GM21723 (cell line): ENCODE results near the gene EPB41L2.

ENCODE experiments used
- ATAC-seq: cut with Tn5 transposase; IDR thresholded peaks from one replicate; pipeline ENCODE4 v1.9.1; 2021; ENCODE audit warnings: mild to moderate bottlenecking, moderate library complexity; ENCODE audit not compliant: unreplicated experiment

Gene EPB41L2

DNA sequence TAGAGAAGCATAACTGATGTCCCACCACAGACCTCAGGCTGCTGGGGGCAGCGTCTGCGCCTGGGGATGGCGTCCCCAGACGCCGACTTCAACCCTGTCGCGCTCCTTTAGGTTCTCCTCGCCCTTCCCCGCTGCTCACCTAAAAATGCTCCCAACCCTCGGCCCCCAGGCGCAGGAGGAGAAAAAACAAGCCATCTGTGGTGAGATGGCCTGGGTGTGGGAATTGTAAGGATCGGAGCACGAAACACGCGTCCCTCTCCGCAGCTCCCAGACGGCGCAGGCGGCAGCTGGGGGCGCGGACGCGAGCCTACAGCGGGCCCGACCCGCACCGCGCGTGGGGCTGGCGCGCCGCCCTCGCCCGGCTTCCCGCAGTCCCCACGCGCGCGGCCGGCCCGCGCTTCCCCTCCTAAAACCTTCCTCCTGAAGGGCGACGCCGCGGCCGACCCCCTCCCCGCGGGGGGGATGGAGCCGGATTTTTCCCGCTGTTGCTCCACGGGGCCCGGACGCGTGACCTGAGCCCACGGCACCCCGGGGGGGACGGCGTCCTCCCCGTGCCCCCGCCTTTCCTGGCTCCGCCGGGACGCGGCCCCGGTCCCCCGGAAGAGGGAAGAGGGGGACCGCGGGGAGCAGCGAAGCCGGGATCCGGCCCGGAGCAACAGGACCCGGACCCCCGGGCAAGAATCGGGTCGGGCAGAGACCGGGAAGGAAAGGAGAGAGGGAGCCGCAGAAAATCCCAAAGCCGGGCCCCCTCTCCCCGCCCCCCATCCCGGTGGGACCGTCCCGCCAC, 611 bp downstream of the EPB41L2 start:
- peak; percentile 29 for ATAC-seq

DNA sequence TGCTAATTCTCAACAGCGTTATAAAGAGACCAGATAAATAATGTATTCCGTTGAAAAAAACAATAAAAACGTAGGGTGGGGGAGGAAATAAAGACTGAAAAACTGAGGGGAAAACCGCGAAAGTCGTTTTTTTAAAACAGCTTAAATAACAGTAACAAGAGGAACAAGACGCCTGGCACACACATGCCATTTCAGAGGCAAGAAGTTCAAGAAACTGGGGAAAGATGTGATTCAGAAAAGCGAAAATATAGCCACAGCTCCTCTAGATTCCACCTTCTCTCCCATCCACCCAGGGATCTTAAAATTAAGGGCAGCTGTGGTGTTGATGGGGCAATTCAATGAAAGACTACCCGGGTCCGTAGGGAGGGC, 1.3 kb downstream of the EPB41L2 start:
- ATAC-seq, result no peak

DNA sequence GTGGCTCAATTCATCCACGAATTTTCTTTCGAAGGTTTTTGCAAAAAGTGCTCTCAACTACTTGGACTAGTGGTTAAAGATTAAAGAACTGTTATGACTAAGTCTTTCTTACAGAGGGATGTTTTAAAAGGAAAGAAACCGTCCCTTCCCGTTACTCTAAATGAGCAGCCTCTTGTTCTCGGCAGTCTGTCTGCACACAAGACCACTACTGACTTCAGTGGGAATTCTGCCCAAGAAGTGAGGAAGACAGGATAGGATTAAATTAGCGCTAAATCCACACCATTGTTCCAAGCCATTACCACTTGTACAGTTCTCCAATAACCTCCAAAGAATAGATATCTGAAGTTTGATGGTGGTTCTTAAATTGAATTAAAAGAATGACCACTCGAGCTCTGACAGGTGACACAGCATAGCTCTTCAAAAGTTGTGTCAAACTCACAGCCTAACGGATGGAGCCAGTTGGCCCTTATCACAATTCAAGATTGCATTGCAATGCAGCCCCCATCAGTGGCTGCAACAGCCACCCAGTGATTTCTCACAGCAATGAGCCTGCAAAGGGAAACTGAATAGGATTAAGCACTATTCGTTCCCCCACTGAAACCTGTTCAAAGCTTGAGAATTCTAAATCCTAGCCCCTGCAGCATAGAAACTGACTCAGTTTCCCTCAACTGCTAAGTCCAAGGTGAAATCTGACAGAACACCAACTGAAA, 1.8 kb downstream of the EPB41L2 start:
- ATAC-seq, result no peak

DNA sequence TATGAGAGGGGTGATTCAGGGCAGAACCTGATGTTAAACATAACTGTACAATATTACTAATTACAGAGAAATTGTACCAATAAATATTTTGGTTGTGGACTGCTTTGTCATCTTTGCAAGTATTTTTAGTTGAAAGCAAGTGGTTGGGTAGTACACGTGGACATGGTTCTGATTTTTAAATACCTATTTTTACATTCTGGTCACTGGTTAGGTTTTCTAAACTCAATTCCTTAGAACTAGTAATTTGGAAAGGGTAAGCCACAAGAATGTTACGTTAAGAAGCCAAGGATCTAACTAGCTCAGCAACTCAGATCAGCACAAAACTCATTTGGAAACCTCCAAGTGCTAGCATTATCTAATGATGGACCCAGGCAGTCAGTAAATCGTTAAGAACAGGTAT, 2.7 kb downstream of the EPB41L2 start:
- ATAC-seq, result no peak

DNA sequence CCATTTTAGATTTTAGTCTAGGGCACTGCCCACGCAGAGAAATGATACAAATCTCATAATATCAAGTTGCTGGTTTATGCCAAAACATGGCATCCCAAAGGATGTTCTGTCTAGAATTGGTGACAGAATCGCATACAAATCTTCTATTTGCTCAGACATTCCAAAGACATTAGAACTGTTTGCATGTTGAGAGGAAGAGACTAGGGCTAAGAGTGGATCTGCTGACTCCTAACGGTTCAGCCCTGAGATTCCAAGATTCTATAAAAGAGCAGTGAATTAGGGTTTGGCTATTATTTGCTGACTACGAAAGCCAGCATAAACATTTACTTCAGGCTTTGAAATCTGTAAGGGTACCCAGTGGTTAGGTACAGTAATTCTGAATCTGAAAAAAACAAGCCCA, 3.6 kb downstream of the EPB41L2 start:
- no peak for ATAC-seq

DNA sequence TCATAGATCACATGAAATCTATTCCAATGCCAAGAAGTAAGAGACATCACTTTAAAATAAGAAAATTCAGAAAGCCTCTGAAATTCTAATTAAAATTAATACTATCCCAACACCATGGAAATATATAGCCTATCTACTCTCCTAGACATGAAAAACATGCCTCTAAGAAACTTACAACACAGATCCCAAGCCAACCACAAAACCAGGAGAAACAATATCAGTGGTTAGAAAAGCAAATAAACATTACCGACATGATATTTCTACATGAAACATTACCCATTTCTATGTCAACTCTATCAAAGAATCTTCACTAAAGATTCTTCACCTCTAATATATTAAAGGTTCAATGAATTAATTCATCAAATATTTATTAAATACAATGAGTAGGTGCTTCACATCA, 4.8 kb downstream of the EPB41L2 start:
- ATAC-seq, result no peak

DNA sequence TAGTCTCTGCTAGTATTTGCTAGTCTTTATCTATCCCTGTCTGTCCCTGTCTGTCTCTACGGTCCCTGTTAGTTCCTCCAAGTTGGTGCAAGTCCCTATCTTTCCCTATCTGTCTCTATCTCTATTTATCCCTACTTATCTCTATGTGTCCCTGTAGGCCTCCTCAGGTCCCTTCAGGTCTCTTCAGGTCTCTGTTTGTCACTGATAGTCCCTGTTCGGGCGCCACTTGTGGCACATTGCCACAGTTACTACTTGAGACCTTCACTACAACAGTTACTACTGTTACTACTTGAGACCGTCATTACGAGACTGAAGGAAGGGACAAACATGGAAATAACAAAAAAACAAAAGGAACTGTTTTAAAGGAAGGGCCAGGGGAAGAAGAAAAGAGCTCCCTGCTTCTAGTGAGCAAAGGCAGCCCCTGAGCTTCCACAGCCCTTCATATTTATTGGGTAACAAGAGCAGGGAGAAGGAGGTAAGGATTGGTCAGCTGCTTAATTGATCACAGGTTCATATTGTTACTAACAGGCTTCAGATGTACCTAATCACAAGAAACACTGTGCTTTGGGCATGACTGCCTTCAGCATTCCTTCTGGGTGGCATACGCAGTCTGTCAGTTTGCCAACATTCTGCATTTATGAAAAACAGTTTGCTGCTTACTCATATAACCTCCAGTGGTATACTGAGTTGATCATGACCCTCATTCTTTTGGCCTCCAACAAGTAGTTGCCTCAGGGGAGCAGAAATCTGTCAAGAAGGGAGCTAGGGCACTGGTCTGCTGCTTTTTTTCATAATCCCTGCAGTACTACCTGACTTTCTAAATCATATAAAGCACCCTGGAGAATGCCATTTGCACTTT, 8.4 kb downstream of the EPB41L2 start:
- ATAC-seq, result no peak

DNA sequence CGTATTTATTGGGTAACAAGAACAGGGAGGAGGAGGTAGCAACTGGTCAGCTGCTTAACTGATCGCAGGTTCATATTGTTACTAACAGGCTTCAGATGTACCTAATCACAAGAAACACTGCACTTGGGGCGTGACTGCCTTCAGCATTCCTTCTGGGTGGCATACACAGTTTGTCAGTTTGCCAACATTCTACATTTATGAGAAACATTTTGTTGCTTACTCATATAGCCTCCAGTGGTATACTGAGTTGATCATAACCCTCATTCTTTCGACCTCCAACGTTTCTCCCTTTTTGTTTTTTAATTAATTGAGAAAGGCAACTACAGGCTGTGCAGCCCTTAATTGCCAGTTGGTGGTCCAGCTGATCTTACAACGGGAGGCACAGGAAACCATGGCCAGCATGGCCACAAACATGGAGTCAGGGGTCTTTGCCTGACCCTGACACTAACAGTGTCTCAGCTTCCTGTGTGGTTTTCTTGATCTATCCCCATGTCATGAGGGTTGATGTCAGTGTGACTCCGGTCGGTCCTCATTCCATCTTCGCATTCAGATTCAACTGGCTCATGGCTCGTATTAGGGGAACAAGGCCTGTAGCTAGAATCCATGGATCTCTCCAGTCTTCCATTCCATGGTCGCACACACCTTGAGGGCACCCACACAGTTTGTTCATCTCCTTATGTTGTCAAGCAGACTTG, 9.4 kb downstream of the EPB41L2 start:
- ATAC-seq, result no peak

DNA sequence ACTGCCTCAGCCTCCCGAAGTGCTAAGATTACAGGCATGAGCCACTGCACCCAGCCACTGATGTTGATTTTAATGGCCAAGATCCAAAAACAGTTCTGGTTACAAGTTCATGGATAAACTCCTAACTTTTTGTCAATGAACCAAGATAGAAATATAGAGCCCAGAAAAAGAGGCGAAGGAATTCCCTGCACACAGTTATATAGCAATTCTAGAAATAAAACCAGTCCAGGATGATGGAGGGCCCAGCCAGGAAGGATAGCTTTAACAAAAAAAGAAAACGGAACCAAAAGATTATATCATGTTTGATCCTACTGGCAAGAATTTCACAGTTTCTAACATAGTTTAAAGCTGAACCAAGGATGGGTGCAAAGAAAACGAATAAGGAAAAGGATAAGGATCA, 10.9 kb downstream of the EPB41L2 start:
- ATAC-seq, result no peak

DNA sequence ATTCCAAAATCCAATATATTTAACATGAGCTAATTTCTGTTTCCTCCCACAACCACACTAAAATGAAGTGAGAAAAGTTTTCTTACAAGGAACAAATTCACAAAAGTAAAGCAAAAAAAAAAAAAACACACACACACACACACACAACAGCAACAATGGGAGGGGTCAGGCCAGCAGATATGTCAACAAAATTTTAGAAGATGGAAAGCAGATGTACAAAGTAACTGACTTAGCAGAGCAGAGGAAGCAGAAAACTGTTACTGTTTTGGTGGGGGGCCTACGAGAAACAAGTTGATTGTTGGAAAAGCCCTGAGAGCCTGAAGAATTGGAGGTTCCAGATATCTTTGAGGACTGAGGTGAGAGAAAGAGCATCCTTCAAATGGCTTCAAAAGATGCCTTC, 11.7 kb downstream of the EPB41L2 start:
- ATAC-seq, result no peak

DNA sequence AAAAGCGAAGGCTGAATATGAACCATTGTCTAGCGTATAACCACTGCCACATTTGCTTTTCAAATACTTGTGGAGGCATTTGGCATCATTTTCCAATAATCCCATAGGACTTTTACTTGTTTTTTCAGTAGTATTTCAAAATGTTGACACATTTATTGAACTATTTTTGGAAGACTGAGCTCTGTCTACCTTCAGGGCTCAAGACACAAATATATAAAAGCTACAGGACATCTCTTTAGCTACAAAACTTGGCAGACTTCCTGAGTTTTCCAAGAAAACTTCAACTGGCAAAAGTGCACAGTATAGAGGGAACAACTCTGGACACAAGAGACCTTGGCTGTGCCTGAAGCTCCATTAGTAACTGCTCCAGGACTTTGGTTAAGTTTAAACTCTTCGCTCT, 13.4 kb downstream of the EPB41L2 start:
- ATAC-seq, result no peak

DNA sequence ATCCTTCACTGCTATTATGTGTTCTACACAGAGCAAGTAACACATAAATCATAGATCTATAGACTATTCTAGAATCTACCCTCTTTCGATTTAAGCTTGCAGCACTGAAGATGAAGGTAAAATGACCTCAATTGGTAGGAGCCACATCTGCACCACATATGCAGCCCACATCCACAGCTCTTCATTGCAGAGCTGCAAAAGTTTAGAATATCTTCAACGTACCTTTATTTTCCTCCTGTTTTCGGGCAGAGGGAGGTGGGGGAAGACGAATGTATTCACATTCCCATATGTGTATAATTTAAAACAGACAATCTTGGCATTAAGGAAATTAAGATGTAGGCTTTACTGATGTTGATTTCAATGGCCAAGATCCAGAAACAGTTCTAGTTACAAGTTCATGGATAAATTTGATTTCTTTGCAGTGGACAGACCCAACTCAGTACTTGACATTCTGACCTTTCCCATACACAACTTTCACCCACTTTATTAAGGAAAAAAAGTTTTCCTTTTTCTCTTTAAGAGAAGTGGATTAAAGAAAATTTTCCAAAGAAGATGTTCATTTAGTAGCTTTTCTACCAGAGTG, 14.0 kb downstream of the EPB41L2 start:
- ATAC-seq, result no peak

DNA sequence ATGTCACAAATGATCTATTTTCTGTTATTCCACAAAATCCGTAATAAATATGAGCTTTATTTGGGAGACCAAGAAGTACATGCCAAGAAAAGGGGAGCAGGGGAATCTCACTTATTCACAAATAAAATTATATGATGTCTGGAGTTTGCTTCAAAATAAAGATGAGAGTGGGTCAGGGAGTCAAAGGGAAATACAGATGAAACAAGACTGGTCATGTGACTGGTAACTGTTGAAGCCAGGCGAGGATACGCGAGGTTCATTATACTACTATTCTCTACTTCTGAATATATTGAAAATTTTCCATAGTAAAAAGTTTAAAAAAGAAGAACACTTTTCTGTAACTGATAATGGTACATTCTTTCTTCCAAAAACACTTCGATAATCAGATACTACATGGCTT, 14.6 kb downstream of the EPB41L2 start:
- no peak for ATAC-seq

DNA sequence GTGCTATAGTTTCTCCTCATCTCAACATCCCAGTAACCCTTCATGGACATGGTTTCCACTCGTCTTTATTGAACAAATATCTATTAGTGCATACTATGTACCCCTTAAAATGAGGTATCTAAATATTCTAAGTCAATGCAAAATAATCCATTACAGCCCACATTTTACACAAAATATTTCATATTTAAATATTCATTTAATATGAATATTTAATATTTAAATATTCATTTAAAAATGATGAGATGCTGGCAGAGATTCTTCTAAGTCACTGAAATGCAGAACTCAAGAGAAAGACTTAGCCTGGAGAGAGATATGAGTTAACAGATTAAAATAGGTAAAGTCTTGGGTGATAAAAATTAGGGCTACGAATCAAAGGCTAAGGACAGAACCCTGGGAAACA, 17.9 kb downstream of the EPB41L2 start:
- no peak for ATAC-seq

DNA sequence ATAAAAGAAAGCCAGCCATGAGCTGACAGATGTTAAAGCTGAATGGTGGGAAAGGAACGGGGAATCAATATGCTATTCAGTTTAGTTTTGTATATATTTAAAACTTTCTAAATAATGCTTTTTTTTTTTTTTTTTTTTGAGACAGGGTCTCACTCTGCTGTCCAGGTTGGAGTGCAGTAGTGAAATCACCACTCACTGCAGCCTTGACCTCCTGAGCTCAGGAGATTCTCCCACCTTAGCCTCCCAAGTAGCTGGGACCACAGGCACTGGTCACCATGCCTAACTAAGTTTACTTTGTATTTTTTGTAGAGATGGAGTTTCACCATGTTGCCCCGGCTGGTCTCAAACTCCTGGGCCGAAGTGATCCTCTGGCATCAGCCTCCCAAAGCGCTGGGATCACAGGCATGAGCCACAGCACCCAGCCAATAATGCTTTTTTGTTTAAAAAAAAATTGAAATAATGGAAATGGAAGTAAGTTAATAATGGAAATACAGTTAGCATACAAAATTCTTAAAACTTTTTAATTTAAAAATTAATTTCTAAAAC, 19.1 kb downstream of the EPB41L2 start:
- ATAC-seq, result no peak

DNA sequence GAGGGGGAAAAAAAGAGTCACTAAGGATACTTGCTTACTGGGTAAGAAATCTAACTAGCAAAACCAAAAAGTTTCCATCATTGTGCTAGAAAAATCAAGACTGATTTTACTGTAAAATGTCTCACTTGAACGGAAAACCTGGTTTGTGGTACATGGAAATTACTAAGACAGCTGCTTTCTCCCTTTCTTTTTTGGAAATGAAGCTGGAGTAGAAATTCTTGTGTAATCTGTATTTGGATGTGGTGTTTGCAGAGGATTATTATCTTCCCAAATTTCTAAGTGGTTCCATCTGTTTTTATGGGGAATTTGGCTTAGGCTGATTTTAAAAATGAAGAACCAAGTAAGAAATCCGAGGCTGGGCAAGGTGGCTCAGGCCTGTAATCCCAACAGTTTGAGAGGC, 20.4 kb downstream of the EPB41L2 start:
- ATAC-seq, result no peak

DNA sequence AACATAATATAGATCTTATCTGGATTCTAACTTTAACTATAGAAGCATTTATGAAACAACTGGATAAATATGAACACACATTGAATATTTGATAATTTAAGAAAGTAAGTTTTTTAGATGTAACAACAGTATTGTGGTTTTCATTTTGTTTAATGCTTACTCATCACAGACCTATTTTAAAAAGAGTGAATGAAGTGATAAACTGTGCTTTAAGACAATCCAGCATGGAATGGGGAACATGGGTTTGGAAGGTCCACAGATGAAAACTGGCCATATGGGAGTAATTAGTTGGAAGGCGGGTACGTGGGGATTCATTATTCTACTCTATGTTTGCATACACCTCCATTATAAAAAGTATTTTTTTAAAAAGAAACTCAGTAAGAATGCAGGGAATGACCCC, 21.2 kb downstream of the EPB41L2 start:
- ATAC-seq, result no peak

DNA sequence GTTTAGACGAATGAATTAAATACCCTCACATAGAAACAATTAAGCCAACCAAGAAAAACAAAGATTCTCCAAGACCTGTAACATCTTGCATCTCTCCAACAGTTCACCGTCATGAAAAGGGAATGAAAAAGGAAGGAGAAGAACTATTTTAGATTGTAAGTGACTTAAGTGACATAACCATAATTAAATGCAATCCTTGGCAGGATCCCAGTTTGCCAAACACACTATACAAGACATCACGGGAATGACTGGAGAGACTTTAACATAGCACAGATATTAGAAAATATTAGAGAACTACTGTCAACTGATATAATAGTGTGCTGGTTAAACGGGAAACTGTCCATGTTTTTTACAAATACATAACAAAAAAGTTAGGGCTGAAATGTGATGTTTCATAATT, 22.2 kb downstream of the EPB41L2 start:
- no peak for ATAC-seq

DNA sequence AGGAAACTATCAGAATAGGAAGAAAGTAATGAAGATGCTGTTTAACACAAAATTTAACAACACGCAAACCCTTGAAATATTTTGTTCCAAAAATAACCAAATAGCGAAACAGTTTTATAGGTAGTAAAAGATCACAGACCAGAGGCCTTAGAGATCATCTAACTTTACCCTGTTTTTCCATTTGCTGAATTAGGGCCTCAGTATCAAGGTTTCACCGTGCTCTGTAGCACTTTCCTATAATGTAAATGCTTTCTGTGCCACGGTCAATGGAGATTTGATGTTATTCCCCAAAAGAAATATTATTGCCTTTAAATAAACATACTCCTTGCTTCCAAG, 23.7 kb downstream of the EPB41L2 start:
- ATAC-seq, result no peak

DNA sequence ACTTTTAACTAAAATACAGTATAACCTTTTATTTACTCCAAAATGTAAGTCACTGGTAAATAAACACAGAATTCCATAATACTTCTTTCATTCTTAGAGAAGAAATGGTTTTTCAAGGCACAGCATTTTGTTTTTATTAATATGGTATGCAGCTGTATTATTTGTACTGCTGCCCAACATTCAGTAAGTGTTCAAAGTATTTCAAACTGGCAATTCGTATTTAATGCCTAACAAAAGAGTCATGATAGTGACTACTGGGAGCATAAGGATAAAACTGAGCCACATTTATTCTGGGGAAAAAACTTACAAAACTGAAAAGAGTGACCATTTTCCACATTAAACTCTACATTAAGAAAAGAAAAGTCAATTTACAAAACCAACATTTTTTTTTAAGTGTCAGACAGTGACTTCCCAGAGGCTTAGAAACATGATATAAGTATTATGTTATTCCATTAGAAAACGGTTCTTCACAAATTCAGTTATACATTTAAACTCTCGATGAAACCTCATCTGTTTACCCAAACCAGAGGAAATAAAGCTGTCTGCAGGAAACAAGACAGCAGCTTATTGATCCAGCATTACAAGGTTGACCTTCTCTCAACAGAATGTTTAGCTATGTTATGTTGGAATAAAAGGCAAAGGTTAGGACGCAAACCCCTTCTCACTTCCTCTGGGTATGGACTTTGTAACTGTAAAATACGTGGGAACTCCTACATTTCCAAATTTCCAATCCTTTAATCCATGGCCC, 24.3 kb downstream of the EPB41L2 start:
- no peak for ATAC-seq
